Activated naive CD8-positive, alpha-beta T cell (primary cell): Measurements from ENCODE around the gene HOGA1.

ENCODE experiments used
- H3K27ac Mint-ChIP-seq: one replicate; pipeline ENCODE4 v1.8.0; 2021; ENCODE audit warnings: mixed read lengths
- H3K27me3 Mint-ChIP-seq: one replicate; pipeline ENCODE4 v1.8.0; 2021; ENCODE audit warnings: mixed read lengths
- H3K36me3 Mint-ChIP-seq: one replicate; pipeline ENCODE4 v1.8.0; 2021; ENCODE audit warnings: mixed read lengths
- H3K4me1 Mint-ChIP-seq: one replicate; pipeline ENCODE4 v1.8.0; 2021; ENCODE audit warnings: low read depth, mixed read lengths
- H3K4me3 Mint-ChIP-seq: one replicate; pipeline ENCODE4 v1.8.0; 2021; ENCODE audit warnings: mild to moderate bottlenecking, mixed read lengths
- H3K9me3 Mint-ChIP-seq: one replicate; pipeline ENCODE4 v1.8.0; 2021; ENCODE audit warnings: low read depth, mixed read lengths

Gene HOGA1

DNA sequence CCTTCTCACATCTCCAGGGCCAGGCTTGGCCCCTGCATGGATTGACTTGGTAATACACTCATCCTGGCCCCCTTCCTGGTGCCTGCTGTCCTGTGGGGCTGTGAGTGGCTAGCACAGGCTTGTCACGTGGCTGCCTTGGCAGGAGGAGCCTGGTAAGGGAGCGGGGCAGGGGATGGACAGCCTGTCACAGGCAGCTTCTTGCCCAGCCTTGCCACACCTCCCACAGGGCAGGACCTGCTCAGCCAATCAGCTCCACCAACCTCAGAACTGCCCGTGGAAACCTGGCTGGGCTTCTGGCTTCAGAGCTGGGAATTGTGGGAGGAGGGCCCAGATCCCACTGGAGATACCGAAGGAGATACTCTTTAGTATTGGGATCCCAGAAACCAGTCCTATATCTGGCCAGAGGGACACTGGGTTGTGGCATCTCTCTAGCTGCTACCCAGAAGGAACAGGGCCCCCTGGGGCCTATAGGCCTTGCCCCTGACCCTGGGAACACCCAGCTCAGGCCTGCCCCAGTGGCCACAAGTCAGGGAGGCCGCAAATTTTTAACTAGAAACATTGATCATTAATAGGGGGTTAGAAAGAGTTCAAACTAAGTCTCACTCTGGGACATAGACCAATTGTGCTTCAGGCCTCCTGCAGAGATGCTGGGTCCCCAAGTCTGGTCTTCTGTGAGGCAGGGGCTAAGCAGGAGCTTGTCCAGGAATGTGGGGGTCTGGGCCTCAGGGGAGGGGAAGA lies at the start of gene HOGA1:
HOGA1 (plus strand) TSS at position 330 of the 738 bp plus-strand sequence; CDS start at position 645, 315 bp downstream.
- H3K27ac Mint-ChIP-seq = no peak within 1 kb of the TSS

DNA sequence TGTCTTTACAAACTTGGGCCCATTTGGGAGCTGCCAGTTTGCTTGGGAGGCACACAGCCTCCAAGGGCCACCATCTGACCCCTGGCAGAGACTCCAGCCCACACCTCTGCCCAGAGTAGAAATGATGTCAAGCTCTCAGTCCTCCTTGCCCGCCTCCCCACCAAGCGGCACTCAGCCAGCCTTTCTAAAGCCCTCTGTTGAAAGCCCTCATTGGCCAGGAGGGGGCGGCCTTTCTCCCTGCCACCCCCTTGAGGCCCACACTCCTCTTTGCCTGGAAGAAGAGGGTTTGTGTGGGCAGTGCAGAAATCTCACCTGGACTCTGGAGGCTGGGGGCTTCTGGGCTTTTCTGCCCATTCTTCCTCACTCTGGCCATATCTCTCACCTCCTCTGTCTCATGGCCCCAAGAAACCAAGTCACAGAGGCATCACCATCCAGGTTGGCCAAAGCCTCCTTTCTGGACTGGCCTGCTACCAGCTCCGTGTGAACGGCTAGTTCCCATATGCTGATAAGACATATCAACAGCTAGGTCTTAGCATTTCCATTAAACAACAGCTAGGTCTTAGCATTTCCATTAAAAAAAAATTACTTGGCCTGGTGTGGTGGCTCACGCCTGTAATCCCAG lies 49.3 kb upstream of the HOGA1 start:
- Mint-ChIP-seq H3K27me3 (no peaks in the 10 kb centered on the region), H3K9me3 (no peaks in the 10 kb centered on the region), H3K27ac (no peak overlapping the region), H3K36me3 (no peaks in the 10 kb centered on the region), H3K4me3 (no peak overlapping the region), H3K4me1 (no peaks in the 10 kb centered on the region)

More for the DNA sequence above, at the start of gene HOGA1:
- no peaks in the 10 kb centered on the region for H3K36me3 Mint-ChIP-seq
- no peaks in the 10 kb centered on the region for H3K27me3 Mint-ChIP-seq
- H3K4me1 Mint-ChIP-seq = no peaks in the 10 kb centered on the region
- H3K4me3 Mint-ChIP-seq = no peak within 1 kb of the TSS
- H3K9me3 Mint-ChIP-seq = no peaks in the 10 kb centered on the region

DNA sequence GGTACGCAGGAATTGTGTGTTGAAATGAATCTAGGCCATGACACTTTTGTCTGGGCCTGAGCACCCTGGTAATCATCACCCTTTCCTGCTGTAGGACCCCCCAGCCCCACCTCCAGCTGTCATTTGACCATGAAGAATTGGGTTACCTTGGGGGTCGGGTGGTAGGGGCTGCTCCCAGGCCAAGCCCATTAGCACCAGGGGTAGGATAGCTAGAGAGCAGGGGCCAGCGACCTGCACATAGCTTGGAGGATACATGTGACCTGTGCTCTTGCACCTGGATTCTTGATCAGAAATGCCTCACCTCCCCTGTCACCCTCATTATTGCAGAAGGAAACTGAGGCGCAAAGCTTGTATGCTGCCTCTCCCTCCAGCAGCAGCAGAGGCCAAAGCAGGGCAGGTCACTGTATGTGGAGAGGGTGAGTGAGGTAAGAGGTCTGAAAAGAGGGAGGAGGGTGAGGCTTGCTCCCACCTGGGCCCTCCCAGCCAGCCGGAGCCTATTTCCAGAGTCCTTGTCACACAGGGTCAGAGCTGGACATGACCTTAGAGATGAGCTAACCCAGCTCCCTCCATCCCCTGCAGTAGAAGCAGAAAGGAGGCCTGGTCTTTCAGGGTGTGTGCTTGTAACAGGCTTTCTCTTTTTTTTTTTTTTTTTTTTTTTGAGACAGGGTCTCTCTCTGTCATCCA lies 46.9 kb upstream of the HOGA1 start:
- H3K36me3 Mint-ChIP-seq = no peaks in the 10 kb centered on the region
- H3K4me1 Mint-ChIP-seq = peaks cover 8% of the 10 kb centered on the region
- no peak overlapping the region for H3K4me3 Mint-ChIP-seq
- no peak overlapping the region for H3K27ac Mint-ChIP-seq
- no peaks in the 10 kb centered on the region for H3K9me3 Mint-ChIP-seq
- no peaks in the 10 kb centered on the region for H3K27me3 Mint-ChIP-seq

- Mint-ChIP-seq H3K36me3 (no peaks in the 10 kb centered on the region), H3K27ac (no peak overlapping the region), H3K9me3 (no peaks in the 10 kb centered on the region), H3K4me1 (peaks cover 19% of the 10 kb centered on the region), H3K27me3 (no peaks in the 10 kb centered on the region), H3K4me3 (no peak overlapping the region)
Observed at GRCh38 chr10:97538411-97538810, 45.8 kb upstream of the HOGA1 start.

GRCh38 chr10:97538839-97539238 lies 45.4 kb upstream of the HOGA1 start:
- H3K27ac Mint-ChIP-seq = no peak overlapping the region
- H3K27me3 Mint-ChIP-seq = no peaks in the 10 kb centered on the region
- no peaks in the 10 kb centered on the region for H3K36me3 Mint-ChIP-seq
- no peak overlapping the region for H3K4me3 Mint-ChIP-seq
- peaks cover 23% of the 10 kb centered on the region for H3K4me1 Mint-ChIP-seq
- no peaks in the 10 kb centered on the region for H3K9me3 Mint-ChIP-seq

DNA sequence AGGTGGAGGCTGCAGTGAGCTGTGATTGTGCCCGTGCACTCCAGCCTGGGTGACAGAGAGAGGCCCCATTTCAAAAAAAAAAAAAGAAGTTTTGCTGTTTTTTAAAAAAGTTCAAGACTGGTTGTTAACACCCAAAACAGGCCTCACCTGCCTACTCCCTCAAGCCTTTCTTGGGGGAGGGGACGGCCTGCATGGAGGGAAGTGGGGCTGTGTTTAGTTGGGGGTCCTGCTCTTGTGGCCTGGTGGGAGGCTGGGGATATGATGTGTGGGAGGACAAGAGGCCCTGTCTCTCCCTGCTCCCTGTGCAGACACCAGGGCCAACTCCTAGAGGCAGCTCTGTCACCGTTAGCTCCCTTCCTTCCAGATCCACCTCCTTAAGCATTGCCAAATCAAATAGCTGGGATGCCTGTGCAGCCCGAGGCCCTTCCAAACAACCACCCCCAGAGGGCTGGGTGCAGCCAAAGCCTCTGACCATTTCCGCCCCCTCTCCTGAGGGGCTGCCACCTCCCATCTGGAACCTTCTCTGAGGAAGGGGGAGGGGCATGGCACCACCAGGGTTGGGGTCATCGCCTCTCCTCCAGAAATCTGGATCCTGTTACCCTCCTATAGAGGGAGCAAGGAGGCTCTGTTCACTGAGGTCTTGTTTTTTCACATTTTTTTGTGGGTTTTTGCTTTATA lies 44.5 kb upstream of the HOGA1 start:
- no peak overlapping the region for H3K4me3 Mint-ChIP-seq
- H3K27ac Mint-ChIP-seq = no peak overlapping the region
- H3K4me1 Mint-ChIP-seq = peaks cover 23% of the 10 kb centered on the region
- H3K36me3 Mint-ChIP-seq = no peaks in the 10 kb centered on the region
- H3K9me3 Mint-ChIP-seq = no peaks in the 10 kb centered on the region
- no peaks in the 10 kb centered on the region for H3K27me3 Mint-ChIP-seq

- H3K27ac Mint-ChIP-seq = no peak overlapping the region
- H3K27me3 Mint-ChIP-seq = no peaks in the 10 kb centered on the region
- no peak overlapping the region for H3K4me3 Mint-ChIP-seq
- no peaks in the 10 kb centered on the region for H3K9me3 Mint-ChIP-seq
- H3K4me1 Mint-ChIP-seq = peaks cover 23% of the 10 kb centered on the region
- H3K36me3 Mint-ChIP-seq = no peaks in the 10 kb centered on the region
Observed at GRCh38 chr10:97540669-97541500, 43.3 kb upstream of the HOGA1 start.

DNA sequence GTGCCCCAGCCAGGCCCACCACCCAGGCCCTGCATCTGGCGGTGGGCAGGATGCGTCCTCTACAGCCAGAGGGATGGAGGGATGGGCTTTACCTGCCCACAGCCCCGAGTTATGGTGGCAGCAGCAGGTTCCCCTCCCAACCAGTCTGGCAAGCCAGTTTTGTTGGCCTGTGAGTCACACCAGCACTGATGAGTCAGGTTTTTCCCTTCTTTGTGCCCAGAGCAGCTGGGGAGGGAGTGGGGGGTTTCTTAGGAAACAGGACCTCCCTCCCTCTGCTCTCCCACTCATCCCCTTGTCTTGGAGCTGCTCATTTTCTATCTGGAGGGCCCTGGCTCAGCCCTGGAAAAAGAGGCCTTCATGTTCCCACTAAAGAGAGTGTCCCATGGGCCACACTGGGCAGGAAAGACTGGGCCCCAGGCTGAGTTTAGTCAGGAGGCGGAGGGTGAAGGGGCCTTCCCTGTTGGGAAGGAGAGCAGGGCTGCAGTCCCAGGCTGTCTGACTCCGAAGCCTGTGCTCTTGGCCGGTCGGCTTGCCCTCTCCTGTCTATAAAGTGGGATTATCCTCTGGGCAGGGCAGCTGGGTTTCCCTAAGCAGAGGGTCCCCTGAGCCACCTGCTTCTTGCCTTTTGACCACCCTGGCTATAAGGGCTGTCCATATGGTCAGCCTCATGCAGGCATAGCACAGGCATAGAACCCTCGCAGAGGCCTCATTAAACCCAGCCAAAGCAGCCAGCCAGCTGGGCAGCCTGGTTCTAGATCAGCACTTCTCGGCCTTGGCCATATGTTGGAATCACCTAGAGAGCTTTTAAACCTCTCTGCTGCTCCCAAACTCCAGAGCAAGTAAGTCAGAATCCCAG lies 41.8 kb upstream of the HOGA1 start:
- peak overlapping the region; percentile 63 for H3K4me3 Mint-ChIP-seq
- H3K9me3 Mint-ChIP-seq = no peaks in the 10 kb centered on the region
- no peaks in the 10 kb centered on the region for H3K27me3 Mint-ChIP-seq
- H3K36me3 Mint-ChIP-seq = no peaks in the 10 kb centered on the region
- peak overlapping the region; percentile 86 for H3K27ac Mint-ChIP-seq
- H3K4me1 Mint-ChIP-seq = peaks cover 23% of the 10 kb centered on the region

GRCh38 chr10:97543025-97543546 lies 41.1 kb upstream of the HOGA1 start:
- H3K4me1 Mint-ChIP-seq = peaks cover 23% of the 10 kb centered on the region
- H3K36me3 Mint-ChIP-seq = no peaks in the 10 kb centered on the region
- no peaks in the 10 kb centered on the region for H3K27me3 Mint-ChIP-seq
- H3K9me3 Mint-ChIP-seq = no peaks in the 10 kb centered on the region
- H3K4me3 Mint-ChIP-seq = peak overlapping the region; percentile 63
- H3K27ac Mint-ChIP-seq = peak overlapping the region; percentile 86

DNA sequence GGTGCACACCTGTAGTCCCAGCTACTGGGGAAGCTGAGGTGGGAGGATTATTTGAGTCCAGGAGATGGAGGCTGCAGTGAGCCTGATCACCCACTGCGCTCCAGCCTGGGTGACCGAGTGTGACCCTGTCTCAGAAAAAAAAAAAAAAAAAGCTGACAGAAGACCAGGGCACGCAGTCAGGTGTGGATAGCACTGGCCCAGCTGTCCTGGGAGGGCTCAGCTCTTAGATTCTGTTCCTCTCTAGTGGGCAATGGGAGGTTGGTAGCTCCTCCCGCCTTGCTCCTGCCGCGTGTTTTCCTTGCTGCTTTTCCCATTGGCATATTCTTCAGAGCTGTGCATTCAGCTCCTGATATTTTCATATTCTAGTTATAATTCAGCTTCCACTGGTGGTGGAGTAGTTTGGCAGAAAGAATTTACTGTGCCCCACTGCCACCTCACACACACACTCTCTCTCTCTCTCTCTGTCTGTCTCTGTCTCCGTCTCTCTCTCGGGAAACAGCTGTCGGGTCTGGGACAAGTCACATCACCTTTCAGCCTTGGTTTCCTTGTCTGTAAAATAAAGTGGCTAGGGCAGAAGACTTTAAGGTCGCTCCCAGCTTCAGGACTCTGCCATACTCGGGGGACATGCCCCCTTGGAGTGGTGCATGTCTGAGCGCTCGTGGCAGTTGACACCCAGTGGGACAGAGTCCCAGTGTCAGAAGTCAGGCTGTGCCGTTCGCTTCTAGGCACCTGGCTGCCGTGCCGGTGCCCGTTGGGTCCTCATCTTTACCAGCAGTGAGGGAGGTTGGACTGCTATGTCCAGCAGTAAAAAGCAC lies 37.5 kb upstream of the HOGA1 start:
- Mint-ChIP-seq H3K27ac (no peak overlapping the region), H3K36me3 (no peaks in the 10 kb centered on the region), H3K4me1 (peaks cover 20% of the 10 kb centered on the region), H3K27me3 (no peaks in the 10 kb centered on the region), H3K4me3 (no peak overlapping the region), H3K9me3 (no peaks in the 10 kb centered on the region)

DNA sequence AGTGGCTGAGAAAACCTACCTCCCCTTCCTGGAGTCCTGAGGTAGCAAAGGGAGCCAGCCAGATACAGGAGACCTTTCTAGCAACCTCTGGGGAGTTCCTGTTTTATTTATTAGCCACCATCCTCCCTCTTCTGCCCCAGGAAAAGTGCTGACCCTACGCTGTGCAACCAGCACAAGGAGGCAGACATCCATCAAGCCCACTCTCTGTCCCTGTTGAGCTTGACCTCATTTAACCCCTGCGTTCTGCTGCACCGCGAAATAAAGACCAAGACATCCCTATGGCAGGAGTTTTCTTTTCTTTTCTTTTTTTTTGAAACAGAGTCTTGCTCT lies 37.0 kb upstream of the HOGA1 start:
- H3K9me3 Mint-ChIP-seq = no peaks in the 10 kb centered on the region
- H3K27me3 Mint-ChIP-seq = no peaks in the 10 kb centered on the region
- no peaks in the 10 kb centered on the region for H3K36me3 Mint-ChIP-seq
- peaks cover 15% of the 10 kb centered on the region for H3K4me1 Mint-ChIP-seq
- H3K4me3 Mint-ChIP-seq = no peak overlapping the region
- no peak overlapping the region for H3K27ac Mint-ChIP-seq

DNA sequence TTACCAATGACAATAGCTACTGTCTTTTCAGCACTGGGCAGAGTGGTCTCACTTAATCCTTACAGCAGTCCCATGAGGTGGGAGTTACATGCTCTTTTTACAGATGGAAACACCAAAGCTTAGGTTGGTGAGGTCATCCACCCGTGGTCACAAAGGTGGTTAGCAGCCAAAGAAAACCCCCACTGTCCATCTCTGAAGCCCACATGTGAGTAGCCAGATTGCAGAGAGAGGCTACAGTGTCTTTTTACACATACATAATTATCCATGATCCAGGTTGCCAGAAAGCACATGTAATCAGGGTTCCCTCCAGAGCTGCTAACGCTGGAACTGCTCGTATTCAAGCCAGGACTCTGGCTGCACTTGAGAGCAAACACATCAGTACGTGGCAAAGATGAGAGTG lies 36.2 kb upstream of the HOGA1 start:
- H3K27ac Mint-ChIP-seq = no peak overlapping the region
- H3K9me3 Mint-ChIP-seq = no peaks in the 10 kb centered on the region

More for the DNA sequence above, 36.2 kb upstream of the HOGA1 start:
- Mint-ChIP-seq H3K36me3 (no peaks in the 10 kb centered on the region), H3K4me1 (peaks cover 8% of the 10 kb centered on the region), H3K4me3 (no peak overlapping the region), H3K27me3 (no peaks in the 10 kb centered on the region)
